Measurements from ENCODE around the gene RPTOR.

- TF ChIP-seq POLR2A (IDR thresholded peaks at IDR 0.05; ENCODE audit: low read length), result no peak
- TF ChIP-seq GATA1 (IDR thresholded peaks at IDR 0.05; ENCODE audit: low read depth, low read length), result no peak
Observed at GRCh38 chr17:80949451-80950421, 405.1 kb downstream of the RPTOR start.

All from erythroblast (primary cell).